Dedifferentiated amniotic fluid mesenchymal stem cell (primary cell): Measurements from ENCODE around the gene PIK3CD.

Experiments used
- DNase-seq: peaks from one replicate; pipeline ENCODE4 v3.0.0-alpha.2; 2016; ENCODE audit errors: extremely low spot score

The PIK3CD gene

DNA sequence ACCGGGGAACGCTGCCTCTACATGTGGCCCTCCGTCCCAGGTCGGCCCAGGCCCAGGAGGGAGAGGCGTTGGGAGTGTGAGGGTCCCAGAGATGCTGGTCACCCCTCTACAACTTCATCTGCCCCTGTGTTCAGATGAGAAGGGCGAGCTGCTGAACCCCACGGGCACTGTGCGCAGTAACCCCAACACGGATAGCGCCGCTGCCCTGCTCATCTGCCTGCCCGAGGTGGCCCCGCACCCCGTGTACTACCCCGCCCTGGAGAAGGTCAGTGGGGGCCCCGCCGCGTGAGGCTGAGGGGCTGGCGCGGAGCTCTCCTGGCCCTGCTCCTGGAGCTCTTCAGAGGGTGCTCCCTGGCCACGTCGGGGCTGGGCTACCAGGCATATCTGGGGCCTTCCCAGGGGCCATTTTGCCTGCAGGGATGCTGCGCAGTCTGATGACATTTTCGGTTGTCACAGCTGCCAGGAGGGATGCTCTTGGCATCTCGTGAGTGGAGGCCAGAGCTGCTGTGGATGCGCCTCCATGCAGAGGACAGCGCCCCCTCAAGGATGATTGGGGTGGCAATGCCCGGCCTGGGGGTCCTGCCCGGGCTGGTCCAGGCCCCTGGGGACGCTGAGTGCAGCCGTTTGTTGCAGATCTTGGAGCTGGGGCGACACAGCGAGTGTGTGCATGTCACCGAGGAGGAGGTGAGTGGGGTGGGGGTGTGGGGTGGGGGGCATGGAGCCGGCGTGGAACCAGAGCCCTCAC lies 68.6 kb downstream of the PIK3CD start:
- no peak for DNase-seq

DNA sequence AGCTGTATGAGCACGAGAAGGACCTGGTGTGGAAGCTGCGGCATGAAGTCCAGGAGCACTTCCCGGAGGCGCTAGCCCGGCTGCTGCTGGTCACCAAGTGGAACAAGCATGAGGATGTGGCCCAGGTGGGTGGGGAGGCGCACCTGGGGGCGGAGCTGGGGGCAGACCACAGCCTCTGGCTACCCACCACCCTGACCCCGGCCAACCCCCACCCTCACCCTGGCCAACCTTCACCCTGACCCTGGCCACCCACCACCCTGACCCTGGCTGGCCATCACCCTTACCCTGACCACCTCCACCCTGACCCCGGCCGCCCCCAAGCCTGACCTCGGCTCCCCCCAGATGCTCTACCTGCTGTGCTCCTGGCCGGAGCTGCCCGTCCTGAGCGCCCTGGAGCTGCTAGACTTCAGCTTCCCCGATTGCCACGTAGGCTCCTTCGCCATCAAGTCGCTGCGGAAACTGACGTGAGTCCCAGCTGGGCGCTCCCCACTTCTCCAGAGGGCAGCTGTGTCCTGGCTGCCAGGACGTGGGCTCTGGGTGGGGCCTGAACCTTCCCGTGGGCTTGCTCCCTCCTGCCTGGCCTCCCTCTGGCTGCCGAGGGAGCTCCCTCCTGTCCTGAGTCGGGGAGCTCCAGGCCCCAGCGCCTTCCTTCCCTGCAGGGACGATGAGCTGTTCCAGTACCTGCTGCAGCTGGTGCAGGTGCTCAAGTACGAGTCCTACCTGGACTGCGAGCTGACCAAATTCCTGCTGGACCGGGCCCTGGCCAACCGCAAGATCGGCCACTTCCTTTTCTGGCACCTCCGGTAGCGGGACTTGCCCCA lies 69.5 kb downstream of the PIK3CD start:
- DNase-seq, result no peak

DNA sequence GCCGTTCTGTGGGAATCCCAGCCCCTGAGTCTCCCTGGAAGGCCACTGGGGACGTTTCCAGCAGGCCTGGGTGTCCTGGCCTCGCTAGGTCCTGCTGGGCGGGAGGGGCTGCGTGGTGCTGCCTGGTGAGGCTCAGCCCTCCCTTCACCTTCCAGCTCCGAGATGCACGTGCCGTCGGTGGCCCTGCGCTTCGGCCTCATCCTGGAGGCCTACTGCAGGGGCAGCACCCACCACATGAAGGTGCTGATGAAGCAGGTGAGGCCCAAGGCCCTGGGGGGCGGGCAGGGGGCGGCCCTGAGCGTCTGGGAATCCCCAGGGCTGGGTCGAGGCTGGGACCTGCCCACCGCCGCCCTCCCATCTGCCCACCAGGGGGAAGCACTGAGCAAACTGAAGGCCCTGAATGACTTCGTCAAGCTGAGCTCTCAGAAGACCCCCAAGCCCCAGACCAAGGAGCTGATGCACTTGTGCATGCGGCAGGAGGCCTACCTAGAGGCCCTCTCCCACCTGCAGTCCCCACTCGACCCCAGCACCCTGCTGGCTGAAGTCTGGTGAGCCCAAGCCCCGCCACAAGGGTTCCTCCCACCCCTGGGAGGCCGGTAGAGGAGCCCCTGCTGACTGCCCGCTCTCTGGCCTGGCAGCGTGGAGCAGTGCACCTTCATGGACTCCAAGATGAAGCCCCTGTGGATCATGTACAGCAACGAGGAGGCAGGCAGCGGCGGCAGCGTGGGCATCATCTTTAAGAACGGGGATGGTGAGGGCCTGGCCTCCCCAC lies 70.3 kb downstream of the PIK3CD start:
- DNase-seq, result no peak

DNA sequence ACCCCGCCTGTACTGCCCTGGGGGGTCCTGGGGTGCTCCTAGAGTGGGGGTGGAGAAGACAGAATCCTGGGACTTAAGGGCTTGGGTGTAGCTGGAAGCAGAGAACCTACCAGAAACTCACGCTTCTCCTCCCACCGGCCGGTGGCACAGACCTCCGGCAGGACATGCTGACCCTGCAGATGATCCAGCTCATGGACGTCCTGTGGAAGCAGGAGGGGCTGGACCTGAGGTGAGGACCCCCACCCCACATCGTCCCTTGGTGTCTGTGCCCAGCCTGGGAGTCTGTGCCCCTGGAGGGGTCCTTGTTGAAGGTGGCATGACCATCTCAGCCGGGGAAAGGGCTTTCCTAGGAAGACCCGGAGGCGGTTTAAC lies 70.8 kb downstream of the PIK3CD start:
- no peak for DNase-seq

DNA sequence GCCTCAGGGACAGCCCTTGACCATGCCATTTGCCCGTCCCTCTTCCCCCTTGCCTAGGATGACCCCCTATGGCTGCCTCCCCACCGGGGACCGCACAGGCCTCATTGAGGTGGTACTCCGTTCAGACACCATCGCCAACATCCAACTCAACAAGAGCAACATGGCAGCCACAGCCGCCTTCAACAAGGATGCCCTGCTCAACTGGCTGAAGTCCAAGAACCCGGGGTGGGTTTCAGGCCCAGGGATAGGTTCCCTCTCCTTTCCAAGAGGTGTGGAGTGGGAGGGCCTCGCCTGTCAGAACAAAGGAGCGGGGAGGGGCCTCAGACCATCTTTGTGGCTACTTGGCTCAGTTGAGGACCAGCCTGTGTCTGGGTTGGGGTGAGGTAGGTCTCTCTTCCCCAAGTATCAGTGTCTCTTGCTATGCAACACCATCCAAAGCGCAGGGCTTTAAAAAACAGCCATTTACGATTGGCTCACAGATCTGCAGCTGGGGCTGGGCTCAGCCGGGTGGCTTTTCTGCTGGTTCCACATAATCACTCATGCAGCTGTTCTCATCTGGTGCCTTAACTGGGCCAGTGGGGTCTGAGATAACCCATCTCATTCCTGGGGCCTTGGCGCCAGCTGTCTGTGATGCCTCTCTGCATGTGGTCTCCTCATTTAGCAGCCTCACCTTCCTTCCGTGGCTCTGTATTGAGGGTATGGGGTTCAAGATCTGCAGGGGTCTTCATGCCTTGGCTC lies 71.7 kb downstream of the PIK3CD start:
- DNase-seq, result no peak

DNA sequence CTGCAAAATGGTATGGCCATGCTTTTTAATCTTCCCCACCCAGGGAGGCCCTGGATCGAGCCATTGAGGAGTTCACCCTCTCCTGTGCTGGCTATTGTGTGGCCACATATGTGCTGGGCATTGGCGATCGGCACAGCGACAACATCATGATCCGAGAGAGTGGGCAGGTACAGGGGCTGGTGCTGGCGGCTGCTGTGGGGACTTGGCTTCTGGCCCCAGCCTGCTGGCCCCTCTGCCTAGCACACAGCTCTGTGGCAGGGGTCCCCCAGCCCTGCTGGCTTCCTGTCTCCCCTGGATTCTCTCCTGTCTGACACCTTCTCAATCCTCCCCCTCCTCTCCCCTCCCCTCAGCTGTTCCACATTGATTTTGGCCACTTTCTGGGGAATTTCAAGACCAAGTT lies 72.4 kb downstream of the PIK3CD start:
- DNase-seq, result no peak

DNA sequence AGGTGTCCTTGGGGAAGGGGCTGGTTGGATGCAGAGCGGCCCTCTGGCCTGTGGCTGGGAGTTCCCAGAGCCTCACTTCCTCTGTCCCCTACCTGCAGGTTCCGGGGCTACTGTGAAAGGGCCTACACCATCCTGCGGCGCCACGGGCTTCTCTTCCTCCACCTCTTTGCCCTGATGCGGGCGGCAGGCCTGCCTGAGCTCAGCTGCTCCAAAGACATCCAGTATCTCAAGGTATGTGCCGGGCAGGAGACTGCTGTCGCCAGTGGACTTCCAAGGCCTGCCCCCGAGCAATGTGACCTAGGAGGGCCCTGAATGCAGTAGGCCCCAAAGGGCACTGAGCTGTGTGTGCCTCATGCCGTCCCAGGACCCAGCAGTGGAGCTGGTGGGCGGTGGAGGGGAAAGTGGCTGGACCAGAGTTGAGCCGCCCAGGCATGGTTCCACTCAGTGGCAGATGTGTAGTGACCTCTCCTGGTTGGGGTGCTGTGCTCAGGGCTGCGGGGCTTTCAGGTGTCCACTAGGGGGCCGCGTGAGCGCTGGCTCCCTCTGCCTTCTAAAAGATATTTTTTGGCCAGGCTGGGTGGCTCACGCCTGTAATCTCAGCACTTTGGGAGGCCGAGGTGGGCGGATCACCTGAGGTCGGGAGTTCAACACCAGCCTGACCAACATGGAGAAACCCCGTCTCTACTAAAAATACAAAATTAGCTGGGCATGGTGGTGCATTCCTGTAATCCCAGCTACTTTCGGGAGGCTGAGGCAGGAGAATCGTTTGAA lies 73.4 kb downstream of the PIK3CD start:
- peak; percentile 29 for DNase-seq

DNA sequence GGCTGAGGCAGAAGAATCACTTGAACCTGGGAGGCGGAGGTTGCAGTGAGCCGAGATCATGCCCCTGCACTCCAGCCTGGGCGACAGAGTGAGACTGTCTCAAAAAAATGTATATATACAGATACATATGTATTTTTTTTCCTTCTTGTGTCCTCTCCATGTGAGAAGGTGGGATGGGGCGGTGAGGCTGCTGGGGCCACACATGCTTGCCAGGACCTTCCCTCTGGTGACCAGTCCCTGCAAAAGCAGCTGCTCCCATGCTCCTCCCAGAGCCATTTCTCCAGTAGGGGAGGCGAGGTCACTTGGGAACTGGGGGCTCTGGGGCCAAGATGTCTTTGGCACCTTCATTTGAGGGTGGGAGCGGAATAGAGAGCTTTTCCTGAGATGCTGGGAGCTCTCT lies 74.9 kb downstream of the PIK3CD start:
- no peak for DNase-seq

DNA sequence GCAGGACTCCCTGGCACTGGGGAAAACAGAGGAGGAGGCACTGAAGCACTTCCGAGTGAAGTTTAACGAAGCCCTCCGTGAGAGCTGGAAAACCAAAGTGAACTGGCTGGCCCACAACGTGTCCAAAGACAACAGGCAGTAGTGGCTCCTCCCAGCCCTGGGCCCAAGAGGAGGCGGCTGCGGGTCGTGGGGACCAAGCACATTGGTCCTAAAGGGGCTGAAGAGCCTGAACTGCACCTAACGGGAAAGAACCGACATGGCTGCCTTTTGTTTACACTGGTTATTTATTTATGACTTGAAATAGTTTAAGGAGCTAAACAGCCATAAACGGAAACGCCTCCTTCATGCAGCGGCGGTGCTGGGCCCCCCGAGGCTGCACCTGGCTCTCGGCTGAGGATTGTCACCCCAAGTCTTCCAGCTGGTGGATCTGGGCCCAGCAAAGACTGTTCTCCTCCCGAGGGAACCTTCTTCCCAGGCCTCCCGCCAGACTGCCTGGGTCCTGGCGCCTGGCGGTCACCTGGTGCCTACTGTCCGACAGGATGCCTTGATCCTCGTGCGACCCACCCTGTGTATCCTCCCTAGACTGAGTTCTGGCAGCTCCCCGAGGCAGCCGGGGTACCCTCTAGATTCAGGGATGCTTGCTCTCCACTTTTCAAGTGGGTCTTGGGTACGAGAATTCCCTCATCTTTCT lies 75.5 kb downstream of the PIK3CD start:
- DNase-seq, result no peak

DNA sequence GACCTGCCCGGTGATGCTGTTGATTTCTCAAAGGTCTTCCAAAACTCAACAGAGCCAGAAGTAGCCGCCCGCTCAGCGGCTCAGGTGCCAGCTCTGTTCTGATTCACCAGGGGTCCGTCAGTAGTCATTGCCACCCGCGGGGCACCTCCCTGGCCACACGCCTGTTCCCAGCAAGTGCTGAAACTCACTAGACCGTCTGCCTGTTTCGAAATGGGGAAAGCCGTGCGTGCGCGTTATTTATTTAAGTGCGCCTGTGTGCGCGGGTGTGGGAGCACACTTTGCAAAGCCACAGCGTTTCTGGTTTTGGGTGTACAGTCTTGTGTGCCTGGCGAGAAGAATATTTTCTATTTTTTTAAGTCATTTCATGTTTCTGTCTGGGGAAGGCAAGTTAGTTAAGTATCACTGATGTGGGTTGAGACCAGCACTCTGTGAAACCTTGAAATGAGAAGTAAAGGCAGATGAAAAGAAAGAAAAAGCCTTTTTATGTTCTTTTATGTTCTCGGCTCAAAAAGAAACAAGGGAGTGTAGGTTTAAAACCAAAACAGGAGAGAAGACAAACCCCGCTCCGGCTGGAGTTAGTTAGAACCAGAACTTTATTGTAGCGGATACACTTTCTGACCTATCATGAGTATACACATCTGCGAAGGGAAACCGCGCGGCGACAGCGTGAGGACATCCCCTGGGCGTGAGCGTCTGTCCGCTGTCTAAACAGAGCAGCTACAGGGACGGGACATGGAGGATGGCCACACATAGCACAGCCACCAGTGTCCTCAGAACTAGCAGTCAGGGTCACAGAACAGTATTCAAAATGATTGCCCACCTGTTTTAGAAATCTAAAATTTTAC lies 77.1 kb downstream of the PIK3CD start:
- no peak for DNase-seq

DNA sequence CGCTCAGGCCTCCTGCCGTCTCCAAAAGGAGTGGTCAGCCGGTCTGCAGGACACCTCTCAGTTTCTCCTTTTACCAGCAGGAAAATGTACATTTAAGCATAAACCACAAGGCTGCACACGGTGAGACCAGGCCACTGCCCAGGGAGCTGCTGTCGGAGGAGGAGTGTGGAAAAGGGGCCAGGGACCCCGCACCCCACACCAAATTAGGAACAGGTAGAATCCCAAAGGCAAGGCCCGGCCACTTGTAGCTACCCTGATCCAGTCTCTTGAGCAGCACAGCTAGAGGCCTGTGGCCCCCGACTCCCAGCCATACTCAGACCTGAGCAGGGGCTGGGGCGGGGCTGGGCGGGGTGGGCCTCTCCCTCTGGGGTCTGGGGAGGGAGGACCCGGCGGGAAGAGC lies 78.0 kb downstream of the PIK3CD start:
- DNase-seq, result no peak

DNA sequence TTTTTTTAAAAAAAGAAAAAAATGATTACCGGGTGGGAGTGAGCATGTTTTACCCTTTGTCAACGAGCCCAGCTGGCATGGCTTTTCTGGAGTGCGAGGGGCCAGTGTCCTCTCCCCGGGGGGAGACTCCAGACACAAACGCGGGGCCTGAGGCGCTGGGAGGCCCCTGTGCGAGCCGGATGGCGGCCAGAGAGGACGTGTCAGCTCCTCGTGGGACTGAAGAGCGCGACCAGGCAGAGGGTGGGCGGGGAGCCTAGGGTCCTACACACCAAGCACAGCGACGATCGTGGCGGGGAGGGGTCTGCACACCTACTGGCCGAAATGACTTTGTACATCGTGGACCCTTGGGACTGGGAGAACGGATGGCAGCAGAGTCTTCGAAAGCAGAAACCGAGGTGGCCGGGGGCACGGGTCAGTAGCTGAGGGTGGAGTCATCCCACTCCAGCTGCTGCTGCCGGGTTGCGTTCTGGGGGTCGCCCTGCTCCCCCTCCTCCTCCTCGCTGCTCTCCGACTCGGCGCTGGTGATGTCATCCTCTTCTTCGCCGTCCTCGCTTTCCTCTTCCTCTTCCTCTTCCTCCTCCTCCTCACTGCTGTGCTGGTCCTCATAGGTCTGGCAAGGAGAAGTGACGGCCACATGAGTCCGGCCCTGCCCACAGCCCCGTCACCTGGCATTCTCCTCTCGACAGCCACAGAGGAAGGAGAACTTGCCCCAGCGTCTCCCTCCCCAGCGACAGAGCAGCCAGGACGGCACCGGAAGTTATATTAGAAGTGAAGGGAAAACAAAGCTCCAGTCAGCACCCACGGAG lies 78.8 kb downstream of the PIK3CD start:
- DNase-seq, result no peak

DNA sequence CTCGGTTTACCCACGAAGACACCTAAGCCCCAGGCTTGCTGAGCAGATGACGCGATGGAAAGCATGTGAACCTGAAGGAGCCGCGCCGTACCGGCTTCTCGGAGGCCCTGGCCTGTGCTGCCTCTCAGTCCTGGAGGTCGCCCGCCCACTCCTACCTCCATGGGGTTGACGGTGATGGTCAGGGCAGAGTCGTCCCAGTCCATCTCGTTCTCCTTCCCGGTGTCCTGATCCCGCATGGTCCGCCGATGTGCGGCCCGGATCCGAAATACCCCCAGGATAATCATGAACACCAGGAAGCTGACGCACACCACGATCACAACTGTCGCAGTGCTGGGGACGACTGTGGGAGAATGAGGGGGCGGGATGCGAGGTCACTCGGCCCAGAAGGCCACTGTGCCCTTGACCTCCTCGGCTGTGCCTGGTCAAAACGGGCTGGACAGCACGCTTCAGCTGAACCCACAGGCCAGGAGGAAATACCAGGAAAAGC lies 79.6 kb downstream of the PIK3CD start:
- no peak for DNase-seq

DNA sequence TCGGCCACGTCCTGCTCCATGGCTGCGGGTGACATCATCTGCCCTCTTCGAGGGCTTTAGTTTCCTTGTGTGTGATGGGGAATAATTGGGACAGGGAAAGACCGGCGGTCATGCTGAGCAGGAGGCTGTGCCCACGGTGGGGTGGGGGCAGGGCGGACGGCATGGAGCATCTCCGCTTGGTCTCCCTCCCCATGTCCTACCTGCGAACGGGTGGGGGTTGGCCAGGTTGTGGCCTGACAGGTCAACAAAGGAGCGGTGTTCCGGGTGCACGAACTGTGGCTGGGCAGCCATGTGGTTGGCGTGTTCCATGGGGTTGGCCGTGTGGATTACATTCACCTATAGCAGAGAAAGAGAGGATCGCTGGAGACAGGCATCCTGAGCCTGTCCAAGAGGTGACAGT lies 80.0 kb downstream of the PIK3CD start:
- DNase-seq, result no peak

DNA sequence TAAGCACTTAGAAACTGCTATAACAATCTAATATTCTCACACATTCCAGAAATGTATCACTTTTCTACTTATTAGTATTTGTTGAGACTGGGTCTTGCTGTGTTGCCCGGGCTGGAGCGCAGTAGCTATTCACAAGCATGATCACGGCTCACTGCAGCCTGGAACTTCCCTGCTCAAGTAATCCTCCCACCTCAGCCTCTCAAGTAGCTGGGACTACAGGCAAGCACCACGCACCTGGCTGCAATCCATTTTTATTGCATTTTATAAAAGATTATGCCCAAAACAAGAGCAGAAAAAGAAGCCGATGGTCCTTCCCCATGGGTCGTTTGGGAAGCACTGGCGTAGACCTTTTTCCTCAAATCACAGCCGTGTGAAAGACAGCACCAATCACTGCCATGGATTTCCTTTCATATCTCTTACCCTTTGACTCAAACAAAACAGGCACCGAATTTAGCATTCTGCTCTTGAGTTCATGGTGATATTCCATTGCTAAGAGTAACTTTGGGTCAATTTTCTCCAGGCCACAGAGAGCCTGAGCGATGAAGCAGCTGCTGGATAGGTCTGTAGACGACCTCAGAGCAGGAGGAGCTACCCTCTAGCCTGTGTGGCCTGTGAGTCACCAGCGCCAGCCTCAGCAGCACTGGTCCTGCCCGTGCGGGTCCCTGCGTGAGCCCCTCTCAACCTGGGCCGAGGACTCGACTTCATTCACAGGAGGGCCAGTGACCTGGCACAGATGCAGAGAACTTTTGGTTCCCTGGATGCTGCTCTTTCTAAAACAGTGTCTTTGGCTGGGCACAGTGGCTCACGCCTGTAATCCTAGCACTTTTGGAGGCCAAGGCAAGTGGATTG lies 80.8 kb downstream of the PIK3CD start:
- DNase-seq, result no peak

DNA sequence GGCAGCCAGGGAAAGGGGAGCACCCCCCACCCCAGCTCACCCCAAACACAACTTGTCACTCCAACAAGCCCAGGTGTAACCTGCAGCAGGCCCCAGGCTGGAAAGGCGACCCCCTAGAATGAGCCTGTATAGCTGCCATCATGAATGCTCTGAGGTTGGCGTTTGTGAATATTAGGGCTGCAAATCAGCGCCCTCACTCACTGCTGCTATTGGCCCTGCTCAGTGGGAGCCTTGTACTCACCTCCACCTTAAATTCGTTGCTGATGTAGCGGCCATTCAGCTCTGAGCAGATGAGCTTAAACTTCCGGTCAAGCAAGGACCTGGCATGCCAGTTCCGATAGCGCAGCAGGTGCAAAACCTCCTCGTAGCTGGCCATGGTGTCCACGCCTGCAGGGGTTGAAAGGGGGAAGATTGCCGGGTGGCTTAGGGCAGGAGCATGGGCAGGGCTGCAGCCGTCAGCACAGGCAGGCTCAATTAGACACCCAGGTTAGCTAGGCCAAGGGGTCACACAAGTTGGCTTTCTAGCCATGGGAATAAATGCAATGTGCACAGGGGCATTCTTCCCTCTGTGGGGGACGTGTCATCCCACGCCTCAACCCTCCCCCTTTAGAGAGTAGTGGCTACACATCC lies 81.7 kb downstream of the PIK3CD start:
- DNase-seq, result no peak

DNA sequence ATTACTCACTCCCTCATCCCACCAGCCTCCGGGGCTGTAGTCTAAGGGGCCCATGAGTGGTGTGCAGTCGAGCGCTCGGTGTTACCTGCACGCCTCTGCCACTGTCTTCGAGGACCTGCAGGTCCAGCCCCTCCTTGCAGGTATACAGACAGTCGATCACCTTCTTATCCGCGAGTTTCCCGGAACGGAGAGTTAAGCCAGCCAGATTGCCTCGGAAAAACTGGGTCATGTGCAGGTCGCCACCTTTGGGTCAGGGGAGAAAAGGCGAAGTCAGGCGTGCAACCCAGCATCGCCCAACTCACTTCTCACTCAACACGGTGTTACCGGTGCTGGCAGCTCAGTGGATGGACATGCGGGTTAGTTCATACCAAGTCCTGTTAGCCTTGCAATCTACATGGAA lies 84.3 kb downstream of the PIK3CD start:
- DNase-seq, result no peak
